Endometrial microvascular endothelial cells (primary cell): ENCODE results near the gene RGCC. TPM values are rescaled to one million over a fixed set of nuclear protein-coding genes. Genes with fewer than 3 reads are reported as not detected.

Experiments used
- in situ Hi-C: cut with HindIII; loops from 2 replicates; pipeline ENCODE4 v1.10.0; 2017; ENCODE audit warnings: low sequenced_read_pairs, low pct_unique_long_range_greater_than_20kb; ENCODE audit errors: inconsistent ontology term
- total RNA-seq: library from RNA; depleted of rRNA; stranded (reverse); fragments of >200 nt; gene quantifications from one replicate; pipeline ENCODE4 v1.2.3, GENCODE V29; 2015; ENCODE audit errors: inconsistent ontology term

The RGCC gene
- total RNA-seq, 1 donor from 2014 or later = 80.6 TPM

DNA sequence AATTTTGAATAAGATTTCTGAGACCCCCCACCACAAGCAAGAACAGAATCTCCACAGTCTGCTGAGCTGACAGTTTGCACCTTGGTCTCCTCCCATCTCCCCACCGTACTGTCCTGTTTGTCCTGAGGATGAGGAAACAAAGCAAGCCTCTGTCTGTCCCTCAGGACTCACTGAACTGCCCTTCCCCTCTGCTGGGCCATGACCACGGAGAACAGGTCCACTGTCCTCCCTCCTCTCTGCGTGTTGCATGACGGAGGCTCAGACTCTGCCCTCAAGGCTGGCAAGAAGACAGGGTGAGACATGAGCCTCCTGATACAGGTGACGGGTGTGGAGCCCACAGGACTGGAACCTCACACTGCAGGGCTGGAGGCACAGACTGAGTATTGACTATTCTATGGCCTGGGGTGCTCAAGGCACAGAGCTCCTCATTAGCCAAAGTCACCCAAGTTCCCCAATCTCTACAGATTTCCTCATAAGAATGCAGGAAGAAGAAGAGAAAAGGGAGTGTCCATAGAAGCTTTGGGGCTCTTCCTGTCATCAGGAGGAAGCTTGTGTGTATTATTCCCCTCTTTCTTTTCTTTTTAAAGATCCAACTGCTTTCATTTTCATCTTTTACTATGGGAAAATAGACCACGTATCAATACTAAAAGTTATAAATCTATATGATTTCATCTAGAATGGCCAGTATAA lies 22.4 kb upstream of the RGCC start:
- in situ Hi-C loops = no loop called here

DNA sequence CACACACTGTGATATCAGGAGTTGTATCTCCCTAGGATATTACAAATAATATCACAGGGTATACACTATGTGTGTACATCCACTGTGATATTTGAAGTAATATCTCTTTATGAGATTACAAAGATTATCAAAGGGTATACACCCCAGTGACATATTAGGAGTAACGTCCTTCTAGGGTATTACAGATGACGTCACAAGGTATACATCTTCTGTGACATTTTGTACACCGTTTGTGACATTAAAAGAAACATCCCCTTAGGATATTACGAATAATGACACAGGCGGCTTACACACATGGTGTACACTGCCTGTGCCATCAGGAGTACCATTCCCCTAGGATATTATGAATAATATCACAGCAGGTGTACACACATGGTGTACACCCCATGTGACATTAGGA lies 13.4 kb upstream of the RGCC start:
- in situ Hi-C loops = no loop called here

DNA sequence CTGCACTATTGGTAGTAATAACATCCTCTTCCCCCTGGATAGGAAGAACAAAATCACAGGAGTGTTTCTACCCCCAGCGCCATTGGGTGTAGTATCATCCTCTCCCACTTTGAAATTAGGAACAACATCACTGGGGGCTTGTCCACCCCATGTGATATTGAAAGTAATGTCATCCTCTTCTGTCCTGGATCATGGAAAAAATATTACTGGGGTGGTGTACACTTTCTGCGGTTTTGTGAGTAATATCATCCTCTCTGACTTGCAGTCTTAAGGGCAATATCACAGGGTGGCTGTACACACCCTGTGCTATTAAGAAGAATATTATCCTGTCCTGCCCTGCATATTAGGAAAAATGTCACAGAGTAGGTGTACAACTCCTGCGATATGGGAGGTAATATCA lies 4.9 kb upstream of the RGCC start:
- in situ Hi-C loops = no loop called here

DNA sequence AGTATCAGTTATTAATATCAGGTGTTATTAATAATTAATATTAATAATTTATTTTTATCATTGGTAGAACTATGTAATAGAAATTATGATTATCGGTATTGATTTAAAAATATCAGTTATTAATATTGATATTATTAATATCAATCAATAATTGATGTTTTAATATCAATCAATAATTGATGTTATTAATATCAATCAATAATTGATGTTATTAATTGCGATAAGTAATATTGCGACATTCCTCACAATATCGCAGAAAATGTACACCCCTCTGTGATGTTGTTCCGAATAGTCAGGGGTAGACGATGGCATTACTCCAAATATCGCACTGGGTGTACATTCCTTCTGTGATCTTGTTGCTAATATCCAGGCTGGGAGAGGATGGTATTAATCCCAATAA lies 3.7 kb upstream of the RGCC start:
- in situ Hi-C loops = no loop called here

DNA sequence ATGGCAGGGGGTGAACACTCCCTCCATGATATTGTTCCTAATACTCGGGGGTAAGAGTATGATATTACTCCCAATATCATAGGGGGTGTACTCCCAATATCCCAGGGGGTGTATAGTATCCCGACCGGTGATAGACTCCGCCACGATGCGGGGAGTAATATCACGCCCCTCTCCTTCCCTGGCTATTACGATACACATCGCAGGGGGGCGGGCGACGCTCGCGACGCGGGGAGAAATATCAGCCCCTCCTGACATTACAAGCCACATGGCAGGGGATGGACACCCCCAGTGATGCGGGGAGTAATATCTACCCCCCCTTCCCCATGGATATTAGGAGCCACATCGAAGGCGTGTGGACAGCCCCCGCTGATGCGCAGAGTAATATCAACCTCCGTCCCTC lies 3.2 kb upstream of the RGCC start:
- in situ Hi-C loops = no loop called here

DNA sequence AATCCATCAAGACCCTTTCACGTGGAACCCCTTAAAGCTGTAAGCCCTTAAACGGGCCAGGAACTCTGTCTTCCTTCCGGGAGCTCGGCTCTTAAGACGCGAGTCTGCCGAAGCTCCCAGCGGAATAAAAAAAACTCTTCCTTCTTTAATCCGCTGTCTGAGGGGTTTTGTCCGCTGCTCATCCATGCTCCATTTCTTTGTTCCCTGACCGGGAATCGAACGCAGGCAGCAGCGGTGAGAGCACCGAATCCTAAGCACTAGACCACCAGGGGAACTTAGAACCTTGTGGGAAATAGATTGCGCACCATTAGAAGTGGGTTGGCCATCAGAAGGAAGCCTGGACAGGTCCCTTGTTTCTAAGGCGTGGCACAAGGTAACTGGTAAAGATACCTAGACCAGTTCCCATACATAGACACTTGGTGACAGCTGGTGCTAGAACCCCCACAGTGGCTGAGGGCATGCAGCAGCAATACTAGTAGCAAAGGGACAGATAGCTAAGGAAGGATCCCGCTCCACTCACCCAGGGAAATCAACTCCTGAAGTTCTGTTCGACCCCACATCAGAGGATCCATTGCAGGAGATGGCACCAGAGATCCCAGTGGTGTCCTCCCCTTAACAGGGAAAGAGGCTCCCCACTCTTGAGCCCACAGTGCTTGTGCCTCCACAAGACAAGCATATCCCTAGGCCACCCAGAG lies 1.5 kb upstream of the RGCC start:
- in situ Hi-C loops = no loop called here

DNA sequence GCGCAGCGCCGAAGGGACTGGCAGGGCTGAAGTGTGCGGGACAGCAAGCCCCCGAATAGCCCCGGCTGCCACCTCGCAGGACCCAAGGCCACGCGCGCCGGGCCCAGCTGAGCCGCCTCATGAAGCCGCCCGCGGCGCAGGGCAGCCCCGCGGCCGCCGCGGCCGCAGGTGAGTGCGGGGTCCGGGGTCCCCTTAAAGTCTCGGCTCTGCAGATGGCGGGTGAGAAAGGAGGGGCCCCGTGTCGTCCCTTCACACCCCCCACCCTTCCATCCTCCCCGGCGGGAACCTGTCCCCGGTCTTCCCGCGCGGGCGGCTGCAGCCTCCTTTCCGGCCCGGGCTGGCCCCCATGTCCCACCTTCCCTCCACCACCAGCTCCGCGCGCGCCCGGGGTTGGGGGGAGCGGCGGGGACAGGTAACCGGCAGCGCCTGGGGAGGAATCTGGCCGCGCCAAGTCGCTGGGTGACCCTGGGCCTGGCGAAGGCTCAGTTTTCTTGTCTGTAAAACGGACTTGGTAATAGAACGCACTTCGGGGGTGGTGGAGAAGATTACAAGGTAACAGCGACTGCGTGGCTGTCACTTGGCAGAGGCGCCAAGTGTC lies 338 bp downstream of the RGCC start:
- in situ Hi-C loops = no loop called here

DNA sequence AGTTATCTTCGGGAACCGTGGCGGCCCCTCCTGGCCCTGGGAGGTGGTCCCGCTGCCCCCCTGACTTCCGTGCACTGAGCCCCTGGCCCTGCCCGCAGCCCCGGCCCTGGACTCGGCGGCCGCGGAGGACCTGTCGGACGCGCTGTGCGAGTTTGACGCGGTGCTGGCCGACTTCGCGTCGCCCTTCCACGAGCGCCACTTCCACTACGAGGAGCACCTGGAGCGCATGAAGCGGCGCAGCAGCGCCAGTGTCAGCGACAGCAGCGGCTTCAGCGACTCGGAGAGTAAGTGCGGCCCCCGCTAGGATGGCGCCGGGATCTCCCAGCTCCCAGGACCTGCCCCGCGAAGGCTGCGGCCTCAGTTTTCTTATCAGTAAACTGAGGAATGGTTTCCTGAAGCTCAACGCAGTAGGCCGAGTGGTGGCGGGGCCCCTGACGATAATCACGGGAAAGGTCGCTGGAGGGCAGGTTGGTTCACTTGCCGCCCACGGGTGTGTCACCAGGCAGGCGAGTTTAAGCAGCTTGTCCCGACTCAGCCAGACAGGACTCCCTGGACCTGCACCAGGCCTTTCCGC lies 924 bp downstream of the RGCC start:
- in situ Hi-C loops = no loop called here

DNA sequence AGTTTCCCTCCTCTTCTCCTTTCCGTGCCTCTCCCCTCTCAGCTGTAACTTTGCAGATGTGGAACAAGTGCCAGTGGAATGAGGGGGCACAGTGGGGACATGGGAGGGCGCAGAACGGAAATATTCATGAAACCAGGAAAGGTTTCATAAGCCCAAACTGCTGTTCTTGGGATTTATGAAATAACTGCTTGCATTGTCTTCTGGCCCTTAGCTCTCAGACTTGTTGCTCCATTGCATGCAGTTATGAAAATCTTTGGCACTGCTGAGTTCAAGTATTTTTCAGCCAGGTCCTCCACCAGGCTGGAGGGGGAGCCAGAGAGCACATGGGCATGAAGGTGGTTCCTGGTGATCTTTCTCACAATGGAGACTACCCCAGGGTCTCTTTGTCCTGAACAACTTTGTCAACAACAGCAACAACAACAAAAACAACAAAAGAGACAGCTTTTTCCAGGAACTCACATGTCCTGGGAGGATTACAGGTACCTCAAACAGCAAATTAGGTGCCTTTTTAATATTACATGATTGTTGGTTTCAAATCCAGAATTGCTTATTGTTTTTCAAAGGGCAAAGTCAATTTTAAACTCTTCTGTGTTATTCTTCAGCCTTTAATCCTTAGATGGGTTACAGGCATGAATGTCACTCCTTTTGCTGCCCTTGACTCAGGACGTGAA lies 1.5 kb downstream of the RGCC start:
- in situ Hi-C loops = no loop called here

DNA sequence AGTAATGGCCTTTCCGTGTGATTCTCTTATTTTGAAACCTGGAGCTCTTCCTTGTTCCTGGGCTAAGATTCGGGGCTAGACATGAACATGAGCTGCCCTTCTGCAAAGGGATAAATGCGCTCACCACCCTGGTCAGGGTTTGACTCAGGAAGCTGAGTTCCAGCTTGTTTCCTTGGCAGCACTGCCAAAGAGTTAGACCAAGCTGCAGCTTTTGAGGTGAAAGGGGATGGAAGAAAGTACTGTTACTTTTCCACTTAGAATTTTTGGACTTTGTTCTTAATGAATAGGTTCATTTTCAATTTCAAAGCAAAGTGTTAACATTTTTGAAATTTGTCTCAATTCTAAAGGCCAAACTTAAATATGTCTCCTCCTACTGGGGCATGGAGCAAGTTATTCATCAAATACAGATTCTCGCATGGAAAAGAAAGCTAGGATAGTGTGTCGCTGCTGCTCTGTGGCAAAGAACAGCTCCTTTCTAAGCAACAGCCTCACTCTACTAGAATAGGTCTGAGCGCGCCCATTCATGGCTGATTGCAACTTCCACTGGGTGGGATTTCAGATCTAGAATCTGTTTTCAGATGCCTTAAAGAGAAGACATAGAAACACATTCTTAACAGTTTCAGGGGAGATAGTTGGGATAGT lies 2.2 kb downstream of the RGCC start:
- in situ Hi-C loops = no loop called here

DNA sequence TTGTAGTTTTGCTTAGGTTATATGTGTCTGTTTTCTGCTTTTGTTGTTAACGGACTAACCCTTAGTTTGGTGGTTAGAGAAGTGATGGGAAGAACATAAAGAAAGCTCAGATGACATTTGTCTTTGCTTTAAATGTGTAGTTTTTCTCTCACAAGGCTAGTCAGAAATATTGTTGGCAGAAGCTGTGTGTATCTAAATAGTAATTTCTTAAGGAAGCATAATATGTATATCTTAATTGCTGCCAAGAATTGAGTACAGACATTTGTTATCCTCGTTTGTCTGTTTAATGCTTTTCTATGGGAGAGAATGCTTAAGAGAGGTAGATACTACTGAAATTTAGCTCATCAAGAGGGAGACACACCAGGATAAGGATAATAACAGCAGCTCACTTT lies 2.7 kb downstream of the RGCC start:
- in situ Hi-C loops = no loop called here

DNA sequence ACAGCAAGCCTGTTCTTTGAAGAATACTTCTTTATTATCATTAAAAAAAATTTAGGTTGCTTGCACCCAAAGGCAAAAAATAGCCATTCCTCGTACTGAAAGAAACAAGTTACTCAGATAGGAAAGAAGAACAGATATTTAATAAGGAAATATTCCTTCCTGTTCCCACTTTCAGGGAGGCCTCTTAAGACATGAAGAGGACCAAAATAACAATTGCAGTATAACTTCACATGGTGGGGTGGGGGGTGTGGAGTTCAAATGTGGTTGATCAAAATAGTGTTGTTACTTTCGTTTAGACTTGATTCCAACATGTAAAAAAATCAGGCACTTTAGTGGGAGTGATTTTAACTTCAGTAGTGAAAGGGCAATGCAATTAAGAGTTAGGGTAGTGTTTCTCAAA lies 3.6 kb downstream of the RGCC start:
- in situ Hi-C loops = no loop called here

DNA sequence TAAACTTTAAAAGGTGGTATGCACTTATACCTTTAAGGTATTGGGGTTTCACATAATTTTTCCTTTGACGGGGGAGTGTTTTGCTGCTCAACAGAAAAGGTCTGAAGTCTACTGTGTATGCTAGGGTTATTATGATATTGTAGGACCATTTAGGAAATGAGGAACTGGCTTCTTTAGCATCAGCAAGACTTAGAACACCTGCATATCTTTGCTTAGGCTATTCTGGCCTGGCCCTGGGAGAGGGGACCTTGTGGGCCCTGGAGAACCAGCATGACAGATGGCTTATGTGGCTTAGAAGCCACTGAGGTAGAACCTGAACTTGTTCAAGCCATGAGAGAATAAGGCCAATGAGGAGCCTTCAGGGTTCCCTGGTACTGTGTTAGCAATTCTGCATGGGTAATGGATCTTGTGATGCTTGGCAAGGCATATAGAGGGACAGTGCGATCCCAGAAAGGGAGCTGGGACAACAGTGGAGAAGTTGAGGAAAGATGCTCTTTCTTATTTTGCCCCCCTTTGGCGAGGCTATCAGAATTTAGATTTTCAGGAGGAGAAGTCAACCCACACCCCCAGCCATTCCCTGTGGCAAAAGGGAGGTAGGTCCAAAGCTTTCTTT lies 4.3 kb downstream of the RGCC start:
- in situ Hi-C loops = no loop called here

DNA sequence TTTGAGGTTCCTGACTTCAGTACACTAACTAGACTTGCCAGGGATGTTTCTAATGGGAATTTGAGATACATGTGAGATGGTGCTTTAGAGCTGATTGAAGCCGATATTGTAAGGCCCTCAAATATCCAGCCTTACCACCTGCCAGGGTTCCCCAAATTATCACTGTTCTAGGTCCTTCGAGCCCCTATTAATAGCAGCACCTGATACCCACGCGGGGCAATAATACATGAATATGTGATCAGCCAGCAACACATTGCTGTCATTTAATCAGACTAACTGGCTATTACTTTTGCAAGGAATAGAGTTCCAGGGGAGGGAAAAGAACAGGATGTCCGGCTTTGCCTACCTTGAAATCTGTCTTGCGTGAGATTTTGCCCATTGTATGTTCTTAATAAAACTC lies 5.1 kb downstream of the RGCC start:
- in situ Hi-C loops = no loop called here

DNA sequence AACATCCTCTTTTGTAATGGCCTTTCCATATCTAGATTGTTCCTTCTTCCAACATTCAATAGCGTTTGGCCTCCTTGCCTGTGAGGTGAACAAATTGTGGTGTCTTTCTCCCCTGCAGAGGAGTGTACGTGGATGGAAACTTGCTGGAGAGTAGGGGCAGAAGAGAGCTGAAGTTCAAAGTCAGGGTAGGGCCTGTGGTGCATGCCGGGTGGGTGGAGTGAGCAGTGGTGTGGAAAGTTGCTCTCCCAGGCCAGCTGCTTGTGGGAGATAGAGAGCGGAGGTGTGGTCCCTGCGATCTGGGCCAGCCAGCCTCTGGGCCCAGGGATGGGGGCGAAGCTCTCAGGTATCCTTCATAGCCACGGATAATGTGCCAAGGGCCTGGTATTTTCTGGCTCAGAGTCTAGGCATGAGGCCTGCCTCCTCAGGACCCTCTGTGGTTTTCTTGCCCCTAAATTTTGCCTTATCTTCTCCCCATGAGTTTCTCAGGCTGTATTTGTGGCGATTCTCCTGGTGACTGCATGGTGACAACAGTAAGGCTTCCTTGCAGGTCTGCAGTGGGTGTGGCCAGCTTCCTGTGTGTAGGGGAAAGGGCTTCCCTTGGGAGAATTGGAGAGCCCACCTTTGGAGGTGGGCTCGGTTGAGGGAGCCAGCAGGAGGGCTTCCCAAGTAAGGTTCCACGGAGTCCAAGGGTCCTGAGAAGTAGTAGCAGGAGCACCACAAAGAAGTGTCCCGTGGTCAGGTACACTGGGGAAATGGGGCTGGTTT lies 6.7 kb downstream of the RGCC start:
- in situ Hi-C loops = no loop called here

DNA sequence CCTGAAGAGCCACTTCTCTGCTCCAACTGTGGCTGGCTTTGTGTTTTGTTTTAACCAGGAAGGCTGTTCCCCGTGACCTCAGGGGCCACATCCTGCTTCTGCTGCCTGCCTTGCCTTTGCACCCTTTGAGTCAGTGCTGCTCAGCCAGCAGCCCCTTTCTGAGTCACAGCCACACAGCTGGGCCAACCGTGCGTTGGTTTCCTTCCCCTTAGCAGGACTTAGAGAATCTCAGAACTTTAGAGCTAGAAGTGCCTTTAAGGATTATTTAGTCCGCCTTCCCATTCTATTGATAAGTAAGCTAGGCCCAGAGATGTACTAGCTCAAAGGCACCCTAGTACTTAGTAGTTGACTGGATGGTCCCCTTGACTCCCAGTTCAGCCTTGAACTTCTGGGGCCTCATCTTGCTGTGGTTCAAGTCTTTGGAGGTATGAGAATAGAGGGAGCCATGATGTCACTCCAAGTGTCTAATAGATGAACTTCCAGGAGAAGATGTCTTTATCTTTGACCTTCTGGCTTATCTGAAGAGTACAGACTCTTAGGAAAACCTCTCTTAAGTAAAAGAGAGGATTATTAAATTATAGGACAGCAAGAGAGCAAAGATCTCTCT lies 8.0 kb downstream of the RGCC start:
- in situ Hi-C loops = no loop called here

DNA sequence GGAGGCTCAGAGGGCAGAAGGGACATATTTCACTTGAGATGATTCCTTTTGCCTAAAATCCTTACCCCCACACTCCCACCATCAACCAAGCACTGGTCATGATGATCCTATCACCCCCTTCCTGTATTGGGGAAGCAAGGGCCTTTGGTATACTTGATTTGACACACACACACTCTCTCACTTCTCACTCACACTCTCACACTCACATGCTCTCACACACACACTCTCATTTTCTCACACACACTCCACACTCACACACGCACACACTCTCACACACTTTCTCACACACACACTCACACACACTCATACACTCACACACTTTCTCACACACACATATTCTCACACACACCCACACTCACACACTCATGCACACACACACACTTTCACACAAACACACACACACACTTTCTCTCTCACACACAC lies 8.6 kb downstream of the RGCC start:
- in situ Hi-C loops = no loop called here
